Keratinocyte (primary cell): Measurements from ENCODE around the gene CRTC3. TPM values are rescaled to one million over a fixed set of nuclear protein-coding genes. Genes with fewer than 3 reads are reported as not detected.
"Not testable (repeated sequence)": the region's sequence is repeated elsewhere in the genome, so short reads cannot be mapped to it uniquely, and the experiment has no call there.

Experiments used
- DNase-seq: peaks from one replicate; pipeline ENCODE4 v3.0.0-alpha.2; 2011; ENCODE audit warnings: low read depth, missing footprints, low spot score
- FAIRE-seq: peaks from 2 replicates; lab custom pipeline; 2011; peaks lifted over from hg19 to GRCh38; lab: Jason Lieb, UNC
- H2AFZ ChIP-seq: 2 replicates; pipeline ENCODE4 v1.6.0; 2012; ENCODE audit warnings: low read length, control low read depth, inconsistent platforms; ENCODE audit not compliant: control insufficient read depth
- H3K27ac ChIP-seq: 2 replicates; pipeline ENCODE4 v1.5.1; 2011; ENCODE audit warnings: low read length; ENCODE audit not compliant: control insufficient read depth, insufficient read depth
- H3K27me3 ChIP-seq: 3 replicates; pipeline ENCODE4 v1.6.0; 2011; ENCODE audit warnings: low read length; ENCODE audit not compliant: control insufficient read depth, insufficient read depth; ENCODE audit errors: extremely low read depth
- H3K36me3 ChIP-seq, 2 experiments: 2 replicates in 1 of 2; 3 replicates in 1 of 2; pipeline ENCODE4 v1.5.1; 2011; ENCODE audit warnings: low read length in 2 of 2, mild to moderate bottlenecking in 1 of 2; ENCODE audit not compliant: control insufficient read depth in 2 of 2, insufficient read depth in 2 of 2; ENCODE audit errors: extremely low read depth in 1 of 2
- H3K4me1 ChIP-seq: 3 replicates; pipeline ENCODE4 v1.5.1; 2011; ENCODE audit warnings: low read length; ENCODE audit not compliant: control insufficient read depth, insufficient read depth; ENCODE audit errors: extremely low read depth
- H3K4me2 ChIP-seq: 3 replicates; pipeline ENCODE4 v1.6.0; 2011; ENCODE audit warnings: low read depth, low read length; ENCODE audit not compliant: control insufficient read depth, insufficient read depth; ENCODE audit errors: extremely low read depth
- H3K4me3 ChIP-seq, 3 experiments: fragments of 200-600 bp in 1 of 3; sonication (generic) in 1 of 3; 2 replicates in 2 of 3; 3 replicates in 1 of 3; pipeline ENCODE4 v1.5.1; 2011 to 2016; ENCODE audit warnings: low read length in 3 of 3, mild to moderate bottlenecking in 3 of 3, control low read depth in 2 of 3, inconsistent platforms in 1 of 3, low read depth in 1 of 3, mixed read lengths in 1 of 3, mixed run types in 1 of 3, moderate library complexity in 1 of 3; ENCODE audit not compliant: control insufficient read depth in 2 of 3, insufficient read depth in 2 of 3; ENCODE audit errors: extremely low read depth in 1 of 3
- H3K79me2 ChIP-seq: 2 replicates; pipeline ENCODE4 v1.6.0; 2012; ENCODE audit warnings: low read length; ENCODE audit not compliant: control insufficient read depth, insufficient read depth
- H3K9ac ChIP-seq: 3 replicates; pipeline ENCODE4 v1.6.0; 2011; ENCODE audit warnings: low read length; ENCODE audit not compliant: control insufficient read depth, insufficient read depth; ENCODE audit errors: extremely low read depth
- H3K9me1 ChIP-seq: 3 replicates; pipeline ENCODE4 v1.6.0; 2011; ENCODE audit warnings: low read length; ENCODE audit not compliant: control insufficient read depth, insufficient read depth; ENCODE audit errors: extremely low read depth
- H3K9me3 ChIP-seq: 2 replicates; pipeline ENCODE4 v1.5.1; 2012; ENCODE audit warnings: low read depth, low read length; ENCODE audit not compliant: control insufficient read depth
- H4K20me1 ChIP-seq: 3 replicates; pipeline ENCODE4 v1.6.0; 2011; ENCODE audit warnings: low read length; ENCODE audit not compliant: control insufficient read depth, insufficient read depth; ENCODE audit errors: extremely low read depth
- CTCF ChIP-seq, 3 experiments: IDR thresholded peaks in 1 of 3; conservative IDR thresholded peaks in 1 of 3; optimal IDR thresholded peaks in 1 of 3; 2 replicates in 2 of 3; 3 replicates in 1 of 3; pipeline versions ENCODE3 to v1.5.1; 2011; ENCODE audit warnings: low read length in 3 of 3, mild to moderate bottlenecking in 3 of 3, moderate library complexity in 2 of 3, control low read depth in 1 of 3, inconsistent platforms in 1 of 3; ENCODE audit not compliant: insufficient read depth in 2 of 3; ENCODE audit errors: extremely low read depth in 1 of 3
- EZH2 ChIP-seq: IDR thresholded peaks from one replicate; pipeline ENCODE4 v1.6.1; 2012; ENCODE audit warnings: inconsistent platforms, mild to moderate bottlenecking, low read length, moderate library complexity
- dilution Hi-C: fragments of 300-500 bp; cut with MboI; formaldehyde crosslinking; loops from one replicate; pipeline ENCODE4 v1.7.0; 2020; ENCODE audit warnings: low sequenced_read_pairs; ENCODE audit not compliant: extremely low pct_ligation_motif_present
- polyA plus RNA-seq, 5 experiments: library from polyadenylated mRNA; depleted of rRNA in 3 of 5; stranded (reverse) in 3 of 5; stranded (forward) in 1 of 5; unstranded in 1 of 5; fragments of >200 nt; gene quantifications; 1 replicate in 1 of 5; 2 replicates in 3 of 5; 3 replicates in 1 of 5; pipeline versions ENCODE4 v1.2.1 to v1.2.3, GENCODE V29; 2011 to 2012; ENCODE audit warnings: missing spikeins in 2 of 5, low read depth in 1 of 5, low replicate concordance in 1 of 5

Gene CRTC3
- polyA plus RNA-seq, 1 donor (not counting 4 experiments of a cell fraction or from before 2014, with no cell fraction given): 11.9 TPM

- Histone ChIP-seq H3K4me3 (no peak overlapping the region), H3K9me3 (no peaks in the 10 kb centered on the region), H3K27me3 (no peaks in the 10 kb centered on the region), H3K27ac (no peak overlapping the region), H3K4me1 (no peaks in the 10 kb centered on the region), H2AFZ (no peak overlapping the region), H3K9ac (no peak overlapping the region), H3K36me3 (peaks cover 14 to 15% of the 10 kb centered on the region in 2 experiments), H3K4me2 (no peak overlapping the region), H3K9me1 (no peaks in the 10 kb centered on the region), H4K20me1 (no peaks in the 10 kb centered on the region), H3K79me2 (no peaks in the 10 kb centered on the region)
- dilution Hi-C loops: no loop called here
- DNase-seq (no peak), FAIRE-seq (no peak)
- TF ChIP-seq EZH2 (no peak), CTCF (optimal IDR thresholded peaks at IDR 0.05 in 1 of 3, IDR thresholded peaks at IDR 0.05 in 1 of 3, conservative IDR thresholded peaks at IDR 0.05 in 1 of 3; ENCODE audit: extremely low read depth in 1 of 3, insufficient read depth in 2 of 3, low read length in 3 of 3) (no peak)
Measured at GRCh38 chr15:90633360-90633759, 103.6 kb downstream of the CRTC3 start.

GRCh38 chr15:90636993-90637392 is 107.3 kb downstream of the CRTC3 start:
- H3K4me1 ChIP-seq, H3K9me1 ChIP-seq, H3K27ac ChIP-seq, H3K4me3 ChIP-seq, DNase-seq, H3K9me3 ChIP-seq, H2AFZ ChIP-seq, H3K9ac ChIP-seq, H3K4me2 ChIP-seq, dilution Hi-C loops, H3K27me3 ChIP-seq, FAIRE-seq, H4K20me1 ChIP-seq, H3K79me2 ChIP-seq: not testable (repeated sequence)
- peaks cover 14 to 26% of the 10 kb centered on the region in 2 experiments for H3K36me3 ChIP-seq

- H3K36me3 ChIP-seq: peaks cover 14 to 26% of the 10 kb centered on the region in 2 experiments
- H3K9me3 ChIP-seq: no peaks in the 10 kb centered on the region
- no peak overlapping the region for H3K27ac ChIP-seq
- H3K27me3 ChIP-seq: no peaks in the 10 kb centered on the region
- no peaks in the 10 kb centered on the region for H4K20me1 ChIP-seq
- H2AFZ ChIP-seq: no peak overlapping the region
- no peak for FAIRE-seq
- no peak overlapping the region for H3K9ac ChIP-seq
- TF ChIP-seq CTCF (optimal IDR thresholded peaks at IDR 0.05 in 1 of 3, IDR thresholded peaks at IDR 0.05 in 1 of 3, conservative IDR thresholded peaks at IDR 0.05 in 1 of 3; ENCODE audit: extremely low read depth in 1 of 3, insufficient read depth in 2 of 3, low read length in 3 of 3) (no peak), EZH2 (no peak)
- H3K4me2 ChIP-seq: no peak overlapping the region
- DNase-seq: no peak
- no peaks in the 10 kb centered on the region for H3K9me1 ChIP-seq
- H3K4me1 ChIP-seq: no peaks in the 10 kb centered on the region
- no peaks in the 10 kb centered on the region for H3K79me2 ChIP-seq
- no peak overlapping the region for H3K4me3 ChIP-seq
- dilution Hi-C loops: no loop called here
Measured at GRCh38 chr15:90637693-90638092, 108.0 kb downstream of the CRTC3 start.
